Fibroblast of lung (primary cell): ENCODE data around the gene TGM6.

Source experiments
- CTCF ChIP-seq, 2 donors: IDR thresholded peaks in 1 of 2; conservative IDR thresholded peaks in 1 of 2; 1 replicate in 1 of 2; 2 replicates in 1 of 2; pipeline ENCODE4 v1.5.1; 2011 to 2012; ENCODE audit warnings: low read length in 2 of 2, control low read depth in 1 of 2, inconsistent platforms in 1 of 2, low read depth in 1 of 2, mild to moderate bottlenecking in 1 of 2
- EZH2 ChIP-seq: IDR thresholded peaks from 2 replicates; pipeline ENCODE4 v1.5.1; 2012; ENCODE audit warnings: low read length, control low read depth, mild to moderate bottlenecking; ENCODE audit errors: missing control alignments

- TF ChIP-seq CTCF (conservative IDR thresholded peaks at IDR 0.05 in 1 of 2, IDR thresholded peaks at IDR 0.05 in 1 of 2; ENCODE audit: low read depth in 1 of 2, low read length in 2 of 2) (no peak), EZH2 (no peak)
These were observed 2.1 kb downstream of the TGM6 start for GRCh38 chr20:2382833-2383232.
